ENCODE measurements around the gene CD40. TPM values are rescaled to one million over a fixed set of nuclear protein-coding genes. Genes with fewer than 3 reads are reported as not detected.

CD40 gene
- total RNA-seq, 1 experiment from 2014 or later = 14.1 TPM

GRCh38 chr20:46108435-46108841 is 9.7 kb upstream of the CD40 start:
- Histone ChIP-seq H3K36me3 (ENCODE audit: control insufficient read depth, insufficient read depth, low read length) (no peaks in the 10 kb centered on the region), H3K27me3 (ENCODE audit: control insufficient read depth, insufficient read depth, low read length) (peaks cover 26% of the 10 kb centered on the region), H3K27ac (ENCODE audit: low read length) (no peak overlapping the region), H3K9me3 (ENCODE audit: control insufficient read depth, insufficient read depth, low read depth, low read length) (no peaks in the 10 kb centered on the region), H3K4me3 (ENCODE audit: low read depth in 2 of 2, low read length in 2 of 2) (no peak overlapping the region), H3K4me1 (ENCODE audit: control insufficient read depth, insufficient read depth, low read length) (no peaks in the 10 kb centered on the region)
- ChIA-PET POLR2A (no interaction called here), CTCF (no interaction called here)
- TF ChIP-seq SIN3A (IDR thresholded peaks at IDR 0.05; ENCODE audit: borderline replicate concordance, insufficient read depth, low read depth, low read length) = no peak
- TF ChIP-seq CTCF (IDR thresholded peaks at IDR 0.05) = no peak
- no peak for TF ChIP-seq POLR2AphosphoS5 (IDR thresholded peaks at IDR 0.05; ENCODE audit: low read depth, low read length)
- no peak for TF ChIP-seq TCF7L2 (IDR thresholded peaks at IDR 0.05; ENCODE audit: low read depth, low read length)
- TF ChIP-seq REST (IDR thresholded peaks at IDR 0.05; ENCODE audit: insufficient read depth in 1 of 2, low read depth in 2 of 2, low read length in 1 of 2) = no peak
- intact Hi-C loops (cut with micrococcal nuclease; ENCODE audit: unreplicated experiment) = no loop called here
- in situ Hi-C loops (cut with HindIII; ENCODE audit: low pct_unique_long_range_greater_than_20kb, low sequenced_read_pairs) = no loop called here
- DNase-seq (ENCODE audit: low read depth, low spot score) = no peak
- BruUV-seq (replicated peaks) = no TSS peak
- no peak for ATAC-seq

- Histone ChIP-seq H3K36me3 (ENCODE audit: control insufficient read depth, insufficient read depth, low read length) (no peaks in the 10 kb centered on the region), H3K27ac (ENCODE audit: low read length) (no peak overlapping the region), H3K9me3 (ENCODE audit: control insufficient read depth, insufficient read depth, low read depth, low read length) (no peaks in the 10 kb centered on the region), H3K4me1 (ENCODE audit: control insufficient read depth, insufficient read depth, low read length) (no peaks in the 10 kb centered on the region), H3K27me3 (ENCODE audit: control insufficient read depth, insufficient read depth, low read length) (peaks cover 26% of the 10 kb centered on the region), H3K4me3 (ENCODE audit: low read depth in 2 of 2, low read length in 2 of 2) (no peak overlapping the region)
- DNase-seq (ENCODE audit: low read depth, low spot score) = no peak
- ATAC-seq = no peak
- in situ Hi-C loops (cut with HindIII; ENCODE audit: low pct_unique_long_range_greater_than_20kb, low sequenced_read_pairs) = no loop called here
- BruUV-seq (replicated peaks) = no TSS peak
- ChIA-PET CTCF (no interaction called here), POLR2A (no interaction called here)
- intact Hi-C loops (cut with micrococcal nuclease; ENCODE audit: unreplicated experiment) = no loop called here
- TF ChIP-seq TCF7L2 (IDR thresholded peaks at IDR 0.05; ENCODE audit: low read depth, low read length) (no peak), SIN3A (IDR thresholded peaks at IDR 0.05; ENCODE audit: borderline replicate concordance, insufficient read depth, low read depth, low read length) (no peak), CTCF (IDR thresholded peaks at IDR 0.05) (no peak), REST (IDR thresholded peaks at IDR 0.05; ENCODE audit: insufficient read depth in 1 of 2, low read depth in 2 of 2, low read length in 1 of 2) (no peak), POLR2AphosphoS5 (IDR thresholded peaks at IDR 0.05; ENCODE audit: low read depth, low read length) (no peak)
Observed at GRCh38 chr20:46108976-46109375, 9.1 kb upstream of the CD40 start.
